Sigmoid colon (tissue), 3 donors: ENCODE data around the gene NDUFB8.

Experiments used
- POLR2A ChIP-seq, 2 donors: fragments of 450-650 bp; IDR thresholded peaks; one replicate each; pipeline ENCODE4 v1.6.1; 2016; ENCODE audit warnings: antibody characterized with exemption in 2 of 2, mild to moderate bottlenecking in 2 of 2, moderate library complexity in 2 of 2
- TF ChIP-seq, protein P1 (sequence below), 4 experiments: fragments of 450-650 bp in 3 of 4; fragments of 200-600 bp in 1 of 4; IDR thresholded peaks; one replicate each; pipeline ENCODE4 v1.5.1; 2016 to 2019; ENCODE audit warnings: antibody characterized with exemption in 4 of 4, mild to moderate bottlenecking in 3 of 4, moderate library complexity in 2 of 4

DNA sequence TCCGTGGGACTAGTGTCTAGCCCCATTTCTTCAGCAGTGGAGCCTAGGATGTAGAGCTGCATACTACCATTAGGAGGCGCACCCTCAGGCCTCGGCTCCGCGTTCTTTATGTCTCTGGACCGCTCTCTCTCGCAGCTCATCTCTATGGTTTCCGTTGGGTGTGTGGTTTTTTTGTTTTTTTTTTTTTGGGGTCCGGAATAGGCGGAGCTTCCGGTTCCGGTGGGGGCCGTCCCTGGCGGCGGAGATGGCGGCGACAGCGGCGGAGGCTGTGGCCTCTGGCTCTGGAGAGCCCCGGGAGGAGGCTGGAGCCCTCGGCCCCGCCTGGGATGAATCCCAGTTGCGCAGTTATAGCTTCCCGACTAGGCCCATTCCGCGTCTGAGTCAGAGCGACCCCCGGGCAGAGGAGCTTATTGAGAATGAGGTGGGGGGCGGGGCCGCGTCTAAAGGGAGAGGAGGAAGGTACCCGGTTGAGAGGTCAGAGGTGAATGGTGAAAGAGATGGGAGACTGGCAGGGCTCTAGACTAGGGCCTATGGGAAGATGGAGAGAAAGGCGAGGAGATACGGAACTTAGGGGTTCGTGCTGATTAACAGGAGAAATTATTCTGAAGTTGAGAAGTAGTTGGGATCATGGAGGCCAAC is 6.2 kb upstream of the NDUFB8 start, which contains the start of gene HIF1AN:
- peak; percentile 75 for TF ChIP-seq POLR2A (IDR thresholded peaks at IDR 0.05)
- TF ChIP-seq, protein P1, sequence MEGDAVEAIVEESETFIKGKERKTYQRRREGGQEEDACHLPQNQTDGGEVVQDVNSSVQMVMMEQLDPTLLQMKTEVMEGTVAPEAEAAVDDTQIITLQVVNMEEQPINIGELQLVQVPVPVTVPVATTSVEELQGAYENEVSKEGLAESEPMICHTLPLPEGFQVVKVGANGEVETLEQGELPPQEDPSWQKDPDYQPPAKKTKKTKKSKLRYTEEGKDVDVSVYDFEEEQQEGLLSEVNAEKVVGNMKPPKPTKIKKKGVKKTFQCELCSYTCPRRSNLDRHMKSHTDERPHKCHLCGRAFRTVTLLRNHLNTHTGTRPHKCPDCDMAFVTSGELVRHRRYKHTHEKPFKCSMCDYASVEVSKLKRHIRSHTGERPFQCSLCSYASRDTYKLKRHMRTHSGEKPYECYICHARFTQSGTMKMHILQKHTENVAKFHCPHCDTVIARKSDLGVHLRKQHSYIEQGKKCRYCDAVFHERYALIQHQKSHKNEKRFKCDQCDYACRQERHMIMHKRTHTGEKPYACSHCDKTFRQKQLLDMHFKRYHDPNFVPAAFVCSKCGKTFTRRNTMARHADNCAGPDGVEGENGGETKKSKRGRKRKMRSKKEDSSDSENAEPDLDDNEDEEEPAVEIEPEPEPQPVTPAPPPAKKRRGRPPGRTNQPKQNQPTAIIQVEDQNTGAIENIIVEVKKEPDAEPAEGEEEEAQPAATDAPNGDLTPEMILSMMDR (IDR thresholded peaks at IDR 0.05), result peak; percentile 70 to 90 (median 78)
